ENCODE measurements around the gene CD38.
"Not testable (repeated sequence)": the region's sequence is repeated elsewhere in the genome, so short reads cannot be mapped to it uniquely, and the experiment has no call there.

Gene CD38

GRCh38 chr4:15802497-15802896, 24.4 kb downstream of the CD38 start:
- DNase-seq = not testable (repeated sequence)

GRCh38 chr4:15805583-15806517, 27.7 kb downstream of the CD38 start:
- peak; percentile 44 for DNase-seq

GRCh38 chr4:15809058-15809457, 30.9 kb downstream of the CD38 start:
- no peak for DNase-seq

- DNase-seq = no peak
Observed at GRCh38 chr4:15809466-15809865, 31.3 kb downstream of the CD38 start.

- no peak for DNase-seq
Observed at GRCh38 chr4:15811703-15812337, 33.7 kb downstream of the CD38 start.

GRCh38 chr4:15832523-15833451, 54.7 kb downstream of the CD38 start:
- DNase-seq = no peak

- no peak for DNase-seq
Observed at GRCh38 chr4:15833801-15834200, 55.7 kb downstream of the CD38 start.

GRCh38 chr4:15836362-15836761, 58.2 kb downstream of the CD38 start:
- DNase-seq = no peak

- DNase-seq = no peak
Observed at GRCh38 chr4:15837591-15837990, 59.5 kb downstream of the CD38 start.

- not testable (repeated sequence) for DNase-seq
Observed at GRCh38 chr4:15841194-15841730, 63.1 kb downstream of the CD38 start.

GRCh38 chr4:15847746-15848145, 69.6 kb downstream of the CD38 start:
- no peak for DNase-seq

- no peak for DNase-seq
Observed at GRCh38 chr4:15848191-15848842, 70.2 kb downstream of the CD38 start.

- no peak for DNase-seq
Observed at GRCh38 chr4:15851969-15852368, 73.8 kb downstream of the CD38 start.

- no peak for DNase-seq
Observed at GRCh38 chr4:15852524-15852923, 74.4 kb downstream of the CD38 start.

- DNase-seq = no peak
Observed at GRCh38 chr4:15853345-15853744, 75.2 kb downstream of the CD38 start.

GRCh38 chr4:15855804-15856475, 77.8 kb downstream of the CD38 start:
- DNase-seq = no peak

- not testable (repeated sequence) for DNase-seq
Observed at GRCh38 chr4:15861198-15861597, 83.1 kb downstream of the CD38 start.

GRCh38 chr4:15864651-15865566, 86.8 kb downstream of the CD38 start:
- DNase-seq = no peak

GRCh38 chr4:15868111-15868510, 90.0 kb downstream of the CD38 start:
- peak; percentile 27 for DNase-seq

GRCh38 chr4:15868826-15869413, 90.8 kb downstream of the CD38 start:
- no peak for DNase-seq
